B cell (primary cell): ENCODE data around the gene PTPN6.

Source experiments
- CTCF ChIP-seq: fragments of 200-600 bp; IDR thresholded peaks from one replicate; pipeline ENCODE4 v1.8.0; 2022; ENCODE audit warnings: antibody characterized with exemption, mild to moderate bottlenecking
- EZH2 ChIP-seq: IDR thresholded peaks from 2 replicates; pipeline ENCODE4 v1.6.1; 2012; ENCODE audit warnings: borderline replicate concordance, low read depth, mild to moderate bottlenecking, moderate library complexity, low read length; ENCODE audit not compliant: insufficient read depth, poor library complexity, severe bottlenecking

GRCh38 chr12:6956021-6956727 is 5.0 kb downstream of the PTPN6 start:
- no peak for TF ChIP-seq CTCF
- no peak for TF ChIP-seq EZH2
